ENCODE results near the gene PAX7. TPM values are rescaled to one million over a fixed set of nuclear protein-coding genes. Genes with fewer than 3 reads are reported as not detected.

PAX7 gene
- total RNA-seq, 2 donors from 2014 or later, result not detected

DNA sequence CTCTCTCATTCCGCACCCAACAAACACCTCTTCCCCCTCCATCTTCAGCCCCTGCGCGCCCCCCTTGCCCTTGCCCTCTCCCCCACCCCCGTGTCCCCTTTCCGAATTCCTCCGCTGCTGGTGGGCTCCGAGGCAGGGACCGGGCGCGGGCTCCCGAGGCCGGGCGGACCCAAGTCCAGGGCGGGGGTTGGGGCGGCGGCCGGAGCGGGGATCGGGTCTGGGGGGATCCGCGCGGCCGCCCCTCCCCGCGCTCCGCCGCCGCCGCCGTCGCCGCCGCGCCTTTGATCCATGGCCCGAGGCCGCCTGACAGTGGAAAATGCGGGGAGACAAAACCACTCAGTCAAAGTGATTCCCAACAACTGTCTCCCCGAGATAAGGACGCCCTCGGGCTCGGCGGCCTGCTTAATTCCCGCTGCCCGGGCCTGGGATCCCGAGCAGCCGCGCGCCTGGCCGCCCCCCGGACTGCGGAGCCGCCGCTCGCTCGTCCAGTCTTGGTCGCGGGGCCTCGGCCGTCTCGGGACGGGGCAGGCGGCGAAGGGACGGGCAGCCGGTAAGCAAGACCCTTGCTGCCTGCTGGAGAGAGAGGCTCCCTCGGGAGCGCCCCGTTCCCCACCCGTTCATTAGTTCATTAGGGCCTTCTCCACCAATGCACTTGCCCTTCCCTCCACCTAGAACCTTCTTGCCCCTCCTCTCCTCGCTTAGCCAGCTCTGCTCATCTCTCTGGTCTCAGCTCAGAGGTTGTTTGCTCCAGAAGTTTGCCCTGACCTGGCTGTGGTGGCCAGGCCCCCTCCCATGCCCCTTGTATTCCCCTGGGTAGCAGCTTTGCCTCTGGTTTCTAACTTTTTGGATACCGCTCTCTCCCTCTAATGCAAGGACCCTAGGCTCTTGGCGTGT lies 86.4 kb downstream of the PAX7 start:
- Histone ChIP-seq H3K36me3 (replicated peaks in 1 of 2; ENCODE audit: insufficient read depth in 1 of 2, low read depth in 2 of 2) (no peaks in the 10 kb centered on the region), H3K27me3 (peaks cover 0 to 7% of the 10 kb centered on the region in 2 donors), H3K9me3 (no peaks in the 10 kb centered on the region), H3K27ac (no peak overlapping the region), H3K4me1 (peaks cover 4% of the 10 kb centered on the region), H3K4me3 (no peak overlapping the region)
- ATAC-seq, result no peak
- intact Hi-C loops (cut with DNase I), result no loop called here
- TF ChIP-seq CTCF (IDR thresholded peaks at IDR 0.05), result no peak
- TF ChIP-seq POLR2A (IDR thresholded peaks at IDR 0.05), result no peak
- DNase-seq, result no peak
- WGBS, 2 donors, result 6 to 8% methylated on average over 44 to 66 of the region's 72 CpGs

- TF ChIP-seq POLR2A (IDR thresholded peaks at IDR 0.05), result no peak
- no peak for TF ChIP-seq CTCF (IDR thresholded peaks at IDR 0.05)
- DNase-seq (no peak), ATAC-seq (no peak)
- intact Hi-C loops (cut with DNase I), result no loop called here
- no peak overlapping the region for H3K4me3 ChIP-seq
- no peaks in the 10 kb centered on the region for H3K9me3 ChIP-seq
- peaks cover 0 to 11% of the 10 kb centered on the region in 2 donors for H3K27me3 ChIP-seq
- peaks cover 4% of the 10 kb centered on the region for H3K4me1 ChIP-seq
- 24 to 38% methylated on average over 8 to 9 of the region's 9 CpGs for WGBS, 2 donors
- no peaks in the 10 kb centered on the region for H3K36me3 ChIP-seq (replicated peaks in 1 of 2; ENCODE audit: insufficient read depth in 1 of 2, low read depth in 2 of 2)
- no peak overlapping the region for H3K27ac ChIP-seq
These were observed 89.3 kb downstream of the PAX7 start for GRCh38 chr1:18719786-18720451.

GRCh38 chr1:18721041-18721440 lies 90.4 kb downstream of the PAX7 start:
- intact Hi-C loops (cut with DNase I), result no loop called here
- DNase-seq, result no peak
- H3K4me1 ChIP-seq, result peaks cover 4% of the 10 kb centered on the region
- H3K9me3 ChIP-seq, result no peaks in the 10 kb centered on the region
- no peak overlapping the region for H3K4me3 ChIP-seq
- peaks cover 0 to 14% of the 10 kb centered on the region in 2 donors for H3K27me3 ChIP-seq
- no peak for ATAC-seq
- H3K27ac ChIP-seq, result no peak overlapping the region
- 16 to 20% methylated on average over 7 of the region's 8 CpGs for WGBS, 2 donors
- H3K36me3 ChIP-seq (replicated peaks in 1 of 2; ENCODE audit: insufficient read depth in 1 of 2, low read depth in 2 of 2), result no peaks in the 10 kb centered on the region
- no peak for TF ChIP-seq CTCF (IDR thresholded peaks at IDR 0.05)
- no peak for TF ChIP-seq POLR2A (IDR thresholded peaks at IDR 0.05)

DNA sequence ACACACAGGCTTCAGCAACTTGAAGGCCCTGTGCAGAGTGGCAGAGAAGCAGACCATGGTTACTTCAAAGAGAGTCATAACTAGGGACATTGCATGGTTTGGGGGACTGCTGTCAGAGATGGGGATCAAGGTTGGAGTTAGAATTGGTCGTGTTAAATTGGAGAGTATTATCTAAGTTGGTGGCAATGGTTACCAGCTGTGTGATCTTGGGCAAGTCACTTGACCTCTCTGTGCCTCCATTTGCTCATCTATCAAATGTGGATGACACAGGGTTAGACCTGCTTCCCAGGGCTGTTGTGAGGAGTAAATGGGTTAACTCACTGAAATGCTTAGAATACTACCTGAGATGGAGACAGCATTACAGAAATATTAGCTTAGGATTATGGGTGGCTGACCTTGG lies 91.1 kb downstream of the PAX7 start:
- Histone ChIP-seq H3K27ac (no peak overlapping the region), H3K9me3 (no peaks in the 10 kb centered on the region), H3K4me3 (no peak overlapping the region), H3K4me1 (peaks cover 4% of the 10 kb centered on the region), H3K36me3 (replicated peaks in 1 of 2; ENCODE audit: insufficient read depth in 1 of 2, low read depth in 2 of 2) (no peaks in the 10 kb centered on the region), H3K27me3 (peaks cover 0 to 11% of the 10 kb centered on the region in 2 donors)
- TF ChIP-seq CTCF (IDR thresholded peaks at IDR 0.05) (no peak), POLR2A (IDR thresholded peaks at IDR 0.05) (no peak)
- DNase-seq (no peak), ATAC-seq (no peak)
- WGBS, 2 donors, result 44 to 50% methylated on average over 1 of the region's 1 CpG
- intact Hi-C loops (cut with DNase I), result no loop called here

Data from body of pancreas (tissue), 4 donors.